Parathyroid adenoma (tissue), 2 donors: Measurements from ENCODE around the gene AQP2.

Source experiments
- H2AFZ ChIP-seq: fragments of 300-600 bp; sonication (generic); one replicate; pipeline ENCODE4 v1.7.0; 2017; ENCODE audit warnings: antibody characterized with exemption, mild to moderate bottlenecking
- H3K27ac ChIP-seq: fragments of 300-600 bp; sonication (generic); one replicate; pipeline ENCODE4 v1.7.0; 2017
- H3K27me3 ChIP-seq: fragments of 300-600 bp; sonication (generic); one replicate; pipeline ENCODE4 v1.7.0; 2017; ENCODE audit warnings: low read length; ENCODE audit not compliant: control insufficient read depth, insufficient read depth
- H3K36me3 ChIP-seq: fragments of 300-600 bp; sonication (generic); one replicate; pipeline ENCODE4 v1.7.0; 2017; ENCODE audit warnings: low read length; ENCODE audit not compliant: control insufficient read depth, insufficient read depth
- H3K4me1 ChIP-seq: fragments of 300-600 bp; sonication (generic); one replicate; pipeline ENCODE4 v1.7.0; 2017; ENCODE audit warnings: control low read depth
- H3K4me2 ChIP-seq: fragments of 300-600 bp; sonication (generic); one replicate; pipeline ENCODE4 v1.7.0; 2017; ENCODE audit warnings: low read length
- H3K4me3 ChIP-seq: fragments of 300-600 bp; sonication (generic); one replicate; pipeline ENCODE4 v1.7.0; 2017; ENCODE audit warnings: low read depth, low read length
- H3K79me2 ChIP-seq: fragments of 300-600 bp; sonication (generic); one replicate; pipeline ENCODE4 v1.7.0; 2017; ENCODE audit warnings: control low read depth
- H3K9ac ChIP-seq: fragments of 300-600 bp; sonication (generic); one replicate; pipeline ENCODE4 v1.7.0; 2017; ENCODE audit warnings: mild to moderate bottlenecking
- H3K9me3 ChIP-seq: fragments of 300-600 bp; sonication (generic); one replicate; pipeline ENCODE4 v1.7.0; 2017; ENCODE audit warnings: low read length; ENCODE audit not compliant: control insufficient read depth
- TF ChIP-seq, protein P1 (sequence below): fragments of 300-600 bp; sonication (generic); IDR thresholded peaks from one replicate; pipeline ENCODE4 v1.7.0; 2017; ENCODE audit warnings: antibody characterized with exemption, mild to moderate bottlenecking
- donor health status: primary hyperparathyroidism.

The AQP2 gene

DNA sequence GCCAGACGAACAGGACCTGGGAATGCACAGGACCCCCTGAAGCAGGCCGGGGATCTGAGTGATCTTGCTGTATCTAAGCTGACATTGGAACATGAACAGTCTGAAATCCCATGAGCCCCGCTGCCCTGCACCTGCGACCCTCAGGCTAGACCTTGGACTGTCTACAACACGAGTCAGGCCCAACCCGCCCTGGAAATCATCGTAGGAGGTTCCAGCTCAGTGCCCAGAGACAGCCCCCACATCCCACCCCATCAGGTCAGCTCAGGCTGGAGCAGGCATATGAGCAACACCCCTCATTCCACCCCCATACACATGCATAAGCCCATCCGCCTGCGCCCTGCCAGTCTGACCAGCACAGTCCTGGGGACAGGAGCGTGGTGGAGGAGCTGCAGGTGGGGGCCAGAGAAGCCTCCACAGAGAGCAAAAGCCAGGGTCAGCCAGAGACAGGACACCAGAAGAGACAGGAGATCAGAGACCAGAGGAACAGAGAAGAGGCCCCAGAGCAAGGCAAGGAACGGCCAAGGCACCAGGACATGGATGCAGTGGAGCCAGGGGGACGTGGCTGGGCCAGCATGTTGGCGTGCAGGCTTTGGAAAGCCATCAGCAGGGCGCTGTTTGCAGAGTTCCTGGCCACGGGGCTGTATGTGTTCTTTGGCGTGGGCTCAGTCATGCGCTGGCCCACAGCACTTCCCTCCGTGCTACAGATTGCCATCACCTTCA, 22.3 kb downstream of the AQP2 start, which contains the start of gene AQP6:
AQP6 (plus strand) TSS at position 307 of the 720 bp plus-strand sequence; CDS start at position 534, 227 bp downstream.
- H3K4me2 ChIP-seq: no peak within 1 kb of the TSS
- no peaks in the 10 kb centered on the region for H3K79me2 ChIP-seq
- no peaks in the 10 kb centered on the region for H3K36me3 ChIP-seq
- TF ChIP-seq, protein P1, sequence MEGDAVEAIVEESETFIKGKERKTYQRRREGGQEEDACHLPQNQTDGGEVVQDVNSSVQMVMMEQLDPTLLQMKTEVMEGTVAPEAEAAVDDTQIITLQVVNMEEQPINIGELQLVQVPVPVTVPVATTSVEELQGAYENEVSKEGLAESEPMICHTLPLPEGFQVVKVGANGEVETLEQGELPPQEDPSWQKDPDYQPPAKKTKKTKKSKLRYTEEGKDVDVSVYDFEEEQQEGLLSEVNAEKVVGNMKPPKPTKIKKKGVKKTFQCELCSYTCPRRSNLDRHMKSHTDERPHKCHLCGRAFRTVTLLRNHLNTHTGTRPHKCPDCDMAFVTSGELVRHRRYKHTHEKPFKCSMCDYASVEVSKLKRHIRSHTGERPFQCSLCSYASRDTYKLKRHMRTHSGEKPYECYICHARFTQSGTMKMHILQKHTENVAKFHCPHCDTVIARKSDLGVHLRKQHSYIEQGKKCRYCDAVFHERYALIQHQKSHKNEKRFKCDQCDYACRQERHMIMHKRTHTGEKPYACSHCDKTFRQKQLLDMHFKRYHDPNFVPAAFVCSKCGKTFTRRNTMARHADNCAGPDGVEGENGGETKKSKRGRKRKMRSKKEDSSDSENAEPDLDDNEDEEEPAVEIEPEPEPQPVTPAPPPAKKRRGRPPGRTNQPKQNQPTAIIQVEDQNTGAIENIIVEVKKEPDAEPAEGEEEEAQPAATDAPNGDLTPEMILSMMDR: no peak
- no peak within 1 kb of the TSS for H3K9ac ChIP-seq
- H3K4me3 ChIP-seq: no peak within 1 kb of the TSS
- H3K27me3 ChIP-seq: no peaks in the 10 kb centered on the region
- no peaks in the 10 kb centered on the region for H3K9me3 ChIP-seq
- H2AFZ ChIP-seq: no peak within 1 kb of the TSS
- no peak within 1 kb of the TSS for H3K27ac ChIP-seq
- H3K4me1 ChIP-seq: peaks cover under 1% of the 10 kb centered on the region

DNA sequence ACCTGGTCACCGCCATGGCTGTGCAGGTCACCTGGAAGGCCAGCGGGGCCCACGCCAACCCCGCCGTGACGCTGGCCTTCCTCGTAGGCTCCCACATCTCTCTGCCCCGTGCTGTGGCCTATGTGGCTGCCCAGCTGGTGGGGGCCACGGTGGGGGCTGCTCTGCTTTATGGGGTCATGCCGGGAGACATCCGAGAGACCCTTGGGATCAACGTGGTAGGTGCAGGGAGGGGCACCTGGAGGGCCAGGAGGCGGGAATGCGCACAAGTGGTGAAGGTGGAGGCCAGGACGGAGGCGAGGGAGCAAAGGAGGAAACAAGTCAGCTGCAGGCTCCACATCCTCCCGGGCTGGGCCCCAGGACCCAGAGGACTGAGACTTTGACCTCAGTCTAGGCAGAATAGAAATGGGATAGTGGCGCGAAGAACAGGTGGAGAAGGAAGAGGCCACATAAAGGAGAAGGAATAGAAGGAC, 22.9 kb downstream of the AQP2 start:
- Histone ChIP-seq H3K4me1 (no peaks in the 10 kb centered on the region), H3K4me2 (no peak overlapping the region), H3K4me3 (no peak overlapping the region), H3K9ac (no peak overlapping the region), H3K27ac (no peak overlapping the region), H3K27me3 (no peaks in the 10 kb centered on the region), H3K9me3 (no peaks in the 10 kb centered on the region), H2AFZ (no peak overlapping the region), H3K36me3 (no peaks in the 10 kb centered on the region), H3K79me2 (no peaks in the 10 kb centered on the region)
- TF ChIP-seq, protein P1: no peak

DNA sequence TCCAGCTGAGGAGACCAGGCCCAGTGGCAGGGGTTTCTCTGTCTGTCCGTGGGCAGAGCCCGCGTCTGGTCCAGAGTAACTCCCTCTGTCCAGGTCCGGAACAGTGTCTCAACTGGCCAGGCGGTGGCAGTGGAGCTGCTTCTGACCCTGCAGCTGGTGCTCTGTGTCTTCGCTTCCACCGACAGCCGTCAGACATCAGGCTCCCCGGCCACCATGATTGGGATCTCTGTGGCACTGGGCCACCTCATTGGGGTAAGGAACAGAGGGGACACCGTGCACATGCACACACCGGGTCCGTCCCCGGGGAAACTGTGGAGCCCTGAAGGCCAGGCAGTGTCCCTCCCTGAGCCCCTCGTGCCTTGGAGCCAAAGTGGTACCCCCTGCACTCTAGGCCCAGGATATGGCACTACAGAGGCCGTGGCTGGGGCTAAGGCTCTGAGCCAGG, 23.7 kb downstream of the AQP2 start:
- Histone ChIP-seq H3K27me3 (no peaks in the 10 kb centered on the region), H3K4me3 (no peak overlapping the region), H3K9me3 (no peaks in the 10 kb centered on the region), H3K27ac (no peak overlapping the region), H3K79me2 (no peaks in the 10 kb centered on the region), H3K4me2 (no peak overlapping the region), H3K36me3 (no peaks in the 10 kb centered on the region), H3K4me1 (no peaks in the 10 kb centered on the region), H2AFZ (peak overlapping the region; percentile 82), H3K9ac (no peak overlapping the region)
- TF ChIP-seq, protein P1: peak; percentile 72

DNA sequence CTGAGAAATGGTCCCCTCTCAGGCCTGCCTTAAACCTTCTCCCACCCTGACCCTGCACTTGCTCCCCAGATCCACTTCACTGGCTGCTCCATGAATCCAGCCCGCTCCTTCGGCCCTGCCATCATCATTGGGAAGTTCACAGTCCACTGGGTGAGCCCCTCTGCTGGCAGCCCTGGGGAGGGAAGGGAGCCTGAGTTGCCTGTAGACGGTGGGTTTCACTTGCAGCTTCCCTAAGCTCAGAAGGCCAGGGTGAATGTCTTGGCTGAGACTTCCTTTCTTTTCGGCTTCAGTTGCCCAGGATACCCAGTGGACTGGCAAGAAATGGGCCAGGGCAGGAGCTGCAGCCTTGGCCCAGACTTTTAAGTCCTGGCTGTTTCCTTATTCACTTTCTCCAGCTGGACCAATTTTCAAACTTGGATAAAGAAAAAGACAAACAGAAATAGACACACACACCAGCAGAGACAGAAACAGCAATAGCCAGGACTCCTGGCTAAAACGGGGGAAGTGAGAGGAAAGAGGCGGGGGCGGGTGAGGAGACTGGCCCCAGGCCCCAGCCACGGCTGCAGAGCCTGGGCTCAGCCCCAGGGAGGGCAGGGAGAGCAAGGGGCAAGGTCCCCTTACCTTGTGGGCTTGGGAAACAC, 24.3 kb downstream of the AQP2 start:
- Histone ChIP-seq H3K4me2 (no peak overlapping the region), H3K27me3 (no peaks in the 10 kb centered on the region), H2AFZ (peak overlapping the region; percentile 82), H3K79me2 (no peaks in the 10 kb centered on the region), H3K9ac (no peak overlapping the region), H3K36me3 (no peaks in the 10 kb centered on the region), H3K9me3 (no peaks in the 10 kb centered on the region), H3K27ac (no peak overlapping the region), H3K4me3 (no peak overlapping the region), H3K4me1 (no peaks in the 10 kb centered on the region)
- TF ChIP-seq, protein P1: no peak
